Smooth muscle cell (in vitro differentiated cells): ENCODE results near the gene TMEM54. TPM values are rescaled to one million over a fixed set of nuclear protein-coding genes. Genes with fewer than 3 reads are reported as not detected.

Experiments
- DNase-seq: peaks from one replicate; lab custom pipeline; 2025; ENCODE audit not compliant: unreplicated experiment; lab: John Stamatoyannopoulos, UW
- H2AFZ ChIP-seq: fragments of 200-600 bp; sonication (generic); 2 replicates; pipeline ENCODE4 v1.6.0; 2016; ENCODE audit warnings: antibody characterized with exemption, low read depth, mild to moderate bottlenecking
- H3F3A ChIP-seq: fragments of 200-600 bp; sonication (generic); 2 replicates; pipeline ENCODE4 v1.6.0; 2017; ENCODE audit warnings: antibody characterized with exemption, low read depth
- H3K27ac ChIP-seq: fragments of 200-600 bp; sonication (generic); 2 replicates; pipeline ENCODE4 v1.5.1; 2016; ENCODE audit warnings: low read depth, mild to moderate bottlenecking
- H3K27me3 ChIP-seq: fragments of 200-600 bp; sonication (generic); 2 replicates; pipeline ENCODE4 v1.6.1; 2016; ENCODE audit warnings: low read depth, mild to moderate bottlenecking
- H3K36me3 ChIP-seq: fragments of 200-600 bp; sonication (generic); 2 replicates; pipeline ENCODE4 v1.5.1; 2016; ENCODE audit warnings: low read depth
- H3K4me1 ChIP-seq: fragments of 200-600 bp; sonication (generic); 2 replicates; pipeline ENCODE4 v1.5.1; 2016; ENCODE audit warnings: low read depth
- H3K4me2 ChIP-seq: fragments of 200-600 bp; sonication (generic); 2 replicates; pipeline ENCODE4 v1.6.0; 2016; ENCODE audit warnings: mild to moderate bottlenecking
- H3K4me3 ChIP-seq: fragments of 200-600 bp; sonication (generic); 2 replicates; pipeline ENCODE4 v1.5.1; 2016; ENCODE audit warnings: mild to moderate bottlenecking
- H3K79me2 ChIP-seq: fragments of 200-600 bp; sonication (generic); 2 replicates; pipeline ENCODE4 v1.6.0; 2016; ENCODE audit warnings: low read depth, mild to moderate bottlenecking
- H3K9ac ChIP-seq: fragments of 200-600 bp; sonication (generic); 2 replicates; pipeline ENCODE4 v1.6.0; 2016; ENCODE audit warnings: low read depth
- H3K9me3 ChIP-seq: fragments of 200-600 bp; sonication (generic); replicated peaks from 2 replicates; pipeline ENCODE4 v1.5.1; 2016; ENCODE audit warnings: low read depth
- H4K20me1 ChIP-seq: fragments of 200-600 bp; sonication (generic); 2 replicates; pipeline ENCODE4 v1.6.0; 2016; ENCODE audit warnings: low read depth
- CTCF ChIP-seq: fragments of 200-600 bp; sonication (generic); IDR thresholded peaks from 2 replicates; pipeline ENCODE4 v1.5.1; 2017; ENCODE audit warnings: borderline replicate concordance, mild to moderate bottlenecking, antibody characterized with exemption; ENCODE audit not compliant: insufficient read depth, poor library complexity, severe bottlenecking
- WGBS: methylation state at CpG from one replicate; pipeline ENCODE4 v1.1.7; 2016; ENCODE audit warnings: low lambda C conversion rate; 5-methylcytosine and 5-hydroxymethylcytosine counted together
- polyA plus RNA-seq: library from polyadenylated mRNA; unstranded; fragments of >200 nt; fragmentation: Nextera tagmentation; extraction: Ambion mirVana; gene quantifications from 2 replicates; pipeline ENCODE4 v1.2.1, GENCODE V29; 2016
- total RNA-seq: library from RNA; depleted of rRNA; stranded (reverse); fragments of >200 nt; gene quantifications from 2 replicates; pipeline ENCODE4 v1.2.3, GENCODE V29; 2014

The TMEM54 gene
- total and polyA plus RNA-seq, 2 experiments from 2014 or later = 59.0 to 84.1 TPM

GRCh38 chr1:32928715-32929114 lies 27.5 kb upstream of the TMEM54 start:
- no peaks in the 10 kb centered on the region for H3K36me3 ChIP-seq
- no peak overlapping the region for H2AFZ ChIP-seq
- no peak overlapping the region for H3K4me2 ChIP-seq
- 52% methylated on average over 8 of the region's 8 CpGs for WGBS
- H3K27ac ChIP-seq = no peak overlapping the region
- H3F3A ChIP-seq = peaks cover 2% of the 10 kb centered on the region
- H3K4me1 ChIP-seq = peaks cover 19% of the 10 kb centered on the region
- no peak overlapping the region for H3K4me3 ChIP-seq
- no peaks in the 10 kb centered on the region for H4K20me1 ChIP-seq
- no peaks in the 10 kb centered on the region for H3K9me3 ChIP-seq
- no peaks in the 10 kb centered on the region for H3K27me3 ChIP-seq
- H3K9ac ChIP-seq = no peak overlapping the region
- no peak for TF ChIP-seq CTCF
- no peak for DNase-seq
- H3K79me2 ChIP-seq = no peaks in the 10 kb centered on the region

GRCh38 chr1:32928285-32928684 lies 27.1 kb upstream of the TMEM54 start:
- no peak overlapping the region for H3K4me2 ChIP-seq
- DNase-seq = no peak
- H3K9me3 ChIP-seq = no peaks in the 10 kb centered on the region
- H3K27me3 ChIP-seq = no peaks in the 10 kb centered on the region
- WGBS = 87% methylated on average over 2 of the region's 2 CpGs
- TF ChIP-seq CTCF = no peak
- H3K79me2 ChIP-seq = no peaks in the 10 kb centered on the region
- no peaks in the 10 kb centered on the region for H3K36me3 ChIP-seq
- H3K4me1 ChIP-seq = peaks cover 17% of the 10 kb centered on the region
- H3F3A ChIP-seq = no peaks in the 10 kb centered on the region
- no peak overlapping the region for H3K27ac ChIP-seq
- no peak overlapping the region for H3K9ac ChIP-seq
- H4K20me1 ChIP-seq = no peaks in the 10 kb centered on the region
- no peak overlapping the region for H3K4me3 ChIP-seq
- H2AFZ ChIP-seq = no peak overlapping the region

GRCh38 chr1:32927441-32927840 lies 26.3 kb upstream of the TMEM54 start:
- whole genome bisulfite sequencing = 95% methylated on average over 2 of the region's 2 CpGs
- Histone ChIP-seq H3K27ac (no peak overlapping the region), H3K27me3 (no peaks in the 10 kb centered on the region), H3K4me3 (no peak overlapping the region), H2AFZ (no peak overlapping the region), H3K36me3 (no peaks in the 10 kb centered on the region), H3K79me2 (no peaks in the 10 kb centered on the region), H4K20me1 (no peaks in the 10 kb centered on the region), H3K4me2 (no peak overlapping the region), H3K9ac (no peak overlapping the region), H3F3A (no peaks in the 10 kb centered on the region), H3K4me1 (peaks cover 17% of the 10 kb centered on the region), H3K9me3 (no peaks in the 10 kb centered on the region)
- DNase-seq = no peak
- TF ChIP-seq CTCF = no peak

- Histone ChIP-seq H4K20me1 (no peaks in the 10 kb centered on the region), H3K4me1 (peaks cover 17% of the 10 kb centered on the region), H3F3A (no peaks in the 10 kb centered on the region), H3K27me3 (no peaks in the 10 kb centered on the region), H2AFZ (no peak overlapping the region), H3K4me2 (no peak overlapping the region), H3K4me3 (no peak overlapping the region), H3K9me3 (no peaks in the 10 kb centered on the region), H3K9ac (no peak overlapping the region), H3K36me3 (no peaks in the 10 kb centered on the region), H3K79me2 (no peaks in the 10 kb centered on the region), H3K27ac (no peak overlapping the region)
- WGBS = 61% methylated on average over 6 of the region's 6 CpGs
- DNase-seq = no peak
- TF ChIP-seq CTCF = no peak
Measured at GRCh38 chr1:32926562-32926961, 25.4 kb upstream of the TMEM54 start.
